NB4 (cell line): Measurements from ENCODE around the gene SFMBT2.

ENCODE experiments used
- DNase-seq: peaks from one replicate; pipeline ENCODE4 v3.0.0; 2010; ENCODE audit warnings: low read depth
- H3K4me3 ChIP-seq: one replicate; pipeline ENCODE4 v1.5.1; 2011; ENCODE audit warnings: mild to moderate bottlenecking, low read depth, low read length, moderate library complexity
- CTCF ChIP-seq: IDR thresholded peaks from one replicate; pipeline ENCODE4 v1.5.1; 2012; ENCODE audit warnings: low read depth, low read length
- MAX ChIP-seq: IDR thresholded peaks from 2 replicates; pipeline ENCODE4 v1.6.1; 2011; ENCODE audit warnings: low read depth, low read length
- MYC ChIP-seq: IDR thresholded peaks from 2 replicates; pipeline ENCODE4 v1.6.1; 2011; ENCODE audit warnings: low read depth, low read length
- POLR2A ChIP-seq: IDR thresholded peaks from 2 replicates; pipeline ENCODE4 v1.6.1; 2011; ENCODE audit warnings: mild to moderate bottlenecking; ENCODE audit not compliant: insufficient read length; ENCODE audit errors: extremely low read depth

SFMBT2 gene

GRCh38 chr10:7428673-7429350, 18.0 kb upstream of the SFMBT2 start:
- no peak overlapping the region for H3K4me3 ChIP-seq
- TF ChIP-seq POLR2A = no peak
- no peak for TF ChIP-seq MYC
- no peak for TF ChIP-seq CTCF
- no peak for TF ChIP-seq MAX
- no peak for DNase-seq

- no peak overlapping the region for H3K4me3 ChIP-seq
- TF ChIP-seq POLR2A (no peak), MAX (no peak)
- DNase-seq = no peak
Observed at GRCh38 chr10:7426349-7426748, 15.5 kb upstream of the SFMBT2 start.

- TF ChIP-seq MAX (no peak), POLR2A (no peak), CTCF (no peak), MYC (no peak)
- DNase-seq = no peak
Observed at GRCh38 chr10:7425691-7426090, 14.9 kb upstream of the SFMBT2 start.

GRCh38 chr10:7424919-7425318, 14.1 kb upstream of the SFMBT2 start:
- TF ChIP-seq MYC (no peak), MAX (no peak), POLR2A (no peak), CTCF (no peak)
- H3K4me3 ChIP-seq = no peak overlapping the region
- DNase-seq = no peak

More at GRCh38 chr10:7425691-7426090, 14.9 kb upstream of the SFMBT2 start:
- no peak overlapping the region for H3K4me3 ChIP-seq

- no peak overlapping the region for H3K4me3 ChIP-seq
- TF ChIP-seq MYC (no peak), MAX (no peak), CTCF (no peak), POLR2A (no peak)
- DNase-seq = no peak
Observed at GRCh38 chr10:7424315-7424714, 13.5 kb upstream of the SFMBT2 start.

- no peak overlapping the region for H3K4me3 ChIP-seq
- TF ChIP-seq POLR2A = no peak
- TF ChIP-seq MAX = no peak
- TF ChIP-seq MYC = no peak
- TF ChIP-seq CTCF = no peak
- DNase-seq = no peak
Observed at GRCh38 chr10:7423521-7423920, 12.7 kb upstream of the SFMBT2 start.
